GM23338 (cell line): ENCODE results near the gene DNMT1. TPM values are rescaled to one million over a fixed set of nuclear protein-coding genes. Genes with fewer than 3 reads are reported as not detected.

Experiments
- ATAC-seq: fragments of 200-7000 bp; cut with Tn5 transposase; 3 replicates; pipeline ENCODE4 v1.9.1; 2020
- DNase-seq: peaks from one replicate; pipeline ENCODE4 v3.0.0-alpha.2; 2015; ENCODE audit warnings: low spot score
- H2AFZ ChIP-seq: fragments of 200-600 bp; sonication (generic); 2 replicates; pipeline ENCODE4 v1.8.0; 2016; ENCODE audit warnings: antibody characterized with exemption, mild to moderate bottlenecking, moderate library complexity
- H3F3A ChIP-seq: fragments of 200-600 bp; sonication (generic); replicated peaks from 2 replicates; pipeline ENCODE4 v1.8.0; 2017; ENCODE audit warnings: antibody characterized with exemption, mixed run types, low read depth
- H3K27ac ChIP-seq: fragments of 200-600 bp; sonication (generic); 2 replicates; pipeline ENCODE4 v1.6.1; 2016; ENCODE audit warnings: low read depth
- H3K27me3 ChIP-seq: fragments of 200-600 bp; sonication (generic); 2 replicates; pipeline ENCODE4 v1.8.0; 2016; ENCODE audit warnings: mild to moderate bottlenecking, mixed run types, moderate library complexity; ENCODE audit not compliant: insufficient read depth
- H3K36me3 ChIP-seq: fragments of 200-600 bp; sonication (generic); 2 replicates; pipeline ENCODE4 v1.8.0; 2016; ENCODE audit warnings: mild to moderate bottlenecking; ENCODE audit not compliant: insufficient read depth
- H3K4me1 ChIP-seq: fragments of 200-600 bp; sonication (generic); 2 replicates; pipeline ENCODE4 v1.8.0; 2016; ENCODE audit warnings: mild to moderate bottlenecking, moderate library complexity; ENCODE audit not compliant: insufficient read depth
- H3K4me2 ChIP-seq: fragments of 200-600 bp; sonication (generic); 2 replicates; pipeline ENCODE4 v1.7.1; 2017; ENCODE audit warnings: mixed run types
- H3K4me3 ChIP-seq: fragments of 200-600 bp; sonication (generic); 2 replicates; pipeline ENCODE4 v1.6.1; 2016; ENCODE audit warnings: mixed run types
- H3K79me2 ChIP-seq: fragments of 200-600 bp; sonication (generic); replicated peaks from 2 replicates; pipeline ENCODE4 v1.8.0; 2017; ENCODE audit warnings: mild to moderate bottlenecking; ENCODE audit not compliant: insufficient read depth
- H3K9me2 ChIP-seq: fragments of 200-600 bp; sonication (generic); 2 replicates; pipeline ENCODE4 v1.8.0; 2017; ENCODE audit not compliant: insufficient read depth
- H4K20me1 ChIP-seq: fragments of 200-600 bp; sonication (generic); replicated peaks from 2 replicates; pipeline ENCODE4 v1.8.0; 2017; ENCODE audit warnings: mild to moderate bottlenecking; ENCODE audit not compliant: insufficient read depth
- H3K27ac Mint-ChIP-seq: 2 replicates; pipeline ENCODE4 v1.8.0; 2020; ENCODE audit warnings: inconsistent platforms, mild to moderate bottlenecking, moderate library complexity, mixed read lengths
- H3K27me3 Mint-ChIP-seq: 3 replicates; pipeline ENCODE4 v1.8.0; 2022; ENCODE audit warnings: low read depth, mild to moderate bottlenecking, moderate library complexity, mixed read lengths, inconsistent platforms; ENCODE audit not compliant: insufficient read depth, poor library complexity
- H3K36me3 Mint-ChIP-seq: 3 replicates; pipeline ENCODE4 v1.8.0; 2021; ENCODE audit warnings: low read depth, mild to moderate bottlenecking, inconsistent platforms, moderate library complexity, mixed read lengths
- H3K4me1 Mint-ChIP-seq: 3 replicates; pipeline ENCODE4 v1.8.0; 2020; ENCODE audit warnings: mild to moderate bottlenecking, inconsistent platforms, mixed read lengths
- H3K4me3 Mint-ChIP-seq: 3 replicates; pipeline ENCODE4 v1.8.0; 2021; ENCODE audit warnings: moderate library complexity, mild to moderate bottlenecking, inconsistent platforms, mixed read lengths
- H3K9me3 Mint-ChIP-seq: 3 replicates; pipeline ENCODE4 v1.8.0; 2020; ENCODE audit warnings: moderate library complexity, mild to moderate bottlenecking, inconsistent platforms, mixed read lengths
- CREB1 ChIP-seq: fragments of 250-450 bp; sonication (Bioruptor Pico); IDR thresholded peaks from 2 replicates; pipeline ENCODE4 v1.5.0; 2020; ENCODE audit warnings: low read depth, mild to moderate bottlenecking, moderate library complexity
- EZH2phosphoT487 ChIP-seq: fragments of 200-600 bp; sonication (generic); IDR thresholded peaks from one replicate; pipeline ENCODE4 v1.8.1; 2018; ENCODE audit warnings: antibody characterized with exemption; ENCODE audit not compliant: unreplicated experiment
- JUNB ChIP-seq: IDR thresholded peaks from one replicate; pipeline ENCODE4 v1.6.1; 2016; ENCODE audit warnings: antibody characterized with exemption; ENCODE audit not compliant: unreplicated experiment
- POLR2AphosphoS5 ChIP-seq: IDR thresholded peaks from 2 replicates; pipeline ENCODE4 v1.6.1; 2016; ENCODE audit warnings: antibody characterized with exemption, low read depth
- ZNF114 ChIP-seq: fragments of 250-450 bp; sonication (Bioruptor Pico); IDR thresholded peaks from 2 replicates; pipeline ENCODE4 v1.5.0; 2020; ENCODE audit warnings: mild to moderate bottlenecking, moderate library complexity
- ZNF331 ChIP-seq: fragments of 250-450 bp; sonication (Bioruptor Pico); IDR thresholded peaks from 2 replicates; pipeline ENCODE4 v1.5.0; 2020; ENCODE audit warnings: low read depth, mild to moderate bottlenecking, moderate library complexity
- polyA plus RNA-seq: library from polyadenylated mRNA; unstranded; fragments of >200 nt; fragmentation: Nextera tagmentation; extraction: Ambion mirVana; gene quantifications from 2 replicates; pipeline ENCODE4 v1.2.1, GENCODE V29; 2016
- total RNA-seq: library from RNA; depleted of rRNA; stranded (reverse); fragments of >200 nt; shearing (Covaris generic); gene quantifications from 2 replicates; pipeline ENCODE4 v1.2.3, GENCODE V29; 2014
- TF ChIP-seq, protein P1 (sequence below): fragments of 250-450 bp; sonication (Bioruptor Pico); IDR thresholded peaks from 2 replicates; pipeline ENCODE4 v1.5.0; 2020; ENCODE audit warnings: mild to moderate bottlenecking, moderate library complexity
- TF ChIP-seq, protein P2 (sequence below): IDR thresholded peaks from 2 replicates; pipeline ENCODE4 v1.6.1; 2016; ENCODE audit warnings: antibody characterized with exemption

The DNMT1 gene
- total and polyA plus RNA-seq, 2 experiments from 2014 or later: 238 to 589 TPM

DNA sequence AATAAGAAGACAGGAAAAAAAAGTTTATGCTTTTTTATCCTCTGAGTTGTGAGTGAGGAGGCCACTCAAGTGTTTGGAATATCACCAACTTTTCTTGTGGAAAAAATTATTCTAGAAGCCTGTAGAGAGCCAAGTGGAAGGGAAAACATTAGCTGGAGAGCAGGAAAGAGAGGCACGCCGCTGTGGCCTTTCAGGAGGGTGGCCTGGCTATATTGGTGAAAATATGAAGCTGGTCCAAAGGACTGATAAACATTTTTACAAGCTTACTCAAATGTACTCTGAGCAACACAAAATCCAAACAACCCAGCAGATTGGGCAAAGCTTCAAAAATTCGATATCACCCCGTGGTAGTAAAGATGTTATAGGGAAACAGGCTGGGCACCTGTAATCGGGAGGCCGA lies 72.7 kb downstream of the DNMT1 start (continued):
- no peak for TF ChIP-seq ZNF114 (CRISPR knock-in tag)
- TF ChIP-seq EZH2phosphoT487: no peak
- TF ChIP-seq, protein P1, sequence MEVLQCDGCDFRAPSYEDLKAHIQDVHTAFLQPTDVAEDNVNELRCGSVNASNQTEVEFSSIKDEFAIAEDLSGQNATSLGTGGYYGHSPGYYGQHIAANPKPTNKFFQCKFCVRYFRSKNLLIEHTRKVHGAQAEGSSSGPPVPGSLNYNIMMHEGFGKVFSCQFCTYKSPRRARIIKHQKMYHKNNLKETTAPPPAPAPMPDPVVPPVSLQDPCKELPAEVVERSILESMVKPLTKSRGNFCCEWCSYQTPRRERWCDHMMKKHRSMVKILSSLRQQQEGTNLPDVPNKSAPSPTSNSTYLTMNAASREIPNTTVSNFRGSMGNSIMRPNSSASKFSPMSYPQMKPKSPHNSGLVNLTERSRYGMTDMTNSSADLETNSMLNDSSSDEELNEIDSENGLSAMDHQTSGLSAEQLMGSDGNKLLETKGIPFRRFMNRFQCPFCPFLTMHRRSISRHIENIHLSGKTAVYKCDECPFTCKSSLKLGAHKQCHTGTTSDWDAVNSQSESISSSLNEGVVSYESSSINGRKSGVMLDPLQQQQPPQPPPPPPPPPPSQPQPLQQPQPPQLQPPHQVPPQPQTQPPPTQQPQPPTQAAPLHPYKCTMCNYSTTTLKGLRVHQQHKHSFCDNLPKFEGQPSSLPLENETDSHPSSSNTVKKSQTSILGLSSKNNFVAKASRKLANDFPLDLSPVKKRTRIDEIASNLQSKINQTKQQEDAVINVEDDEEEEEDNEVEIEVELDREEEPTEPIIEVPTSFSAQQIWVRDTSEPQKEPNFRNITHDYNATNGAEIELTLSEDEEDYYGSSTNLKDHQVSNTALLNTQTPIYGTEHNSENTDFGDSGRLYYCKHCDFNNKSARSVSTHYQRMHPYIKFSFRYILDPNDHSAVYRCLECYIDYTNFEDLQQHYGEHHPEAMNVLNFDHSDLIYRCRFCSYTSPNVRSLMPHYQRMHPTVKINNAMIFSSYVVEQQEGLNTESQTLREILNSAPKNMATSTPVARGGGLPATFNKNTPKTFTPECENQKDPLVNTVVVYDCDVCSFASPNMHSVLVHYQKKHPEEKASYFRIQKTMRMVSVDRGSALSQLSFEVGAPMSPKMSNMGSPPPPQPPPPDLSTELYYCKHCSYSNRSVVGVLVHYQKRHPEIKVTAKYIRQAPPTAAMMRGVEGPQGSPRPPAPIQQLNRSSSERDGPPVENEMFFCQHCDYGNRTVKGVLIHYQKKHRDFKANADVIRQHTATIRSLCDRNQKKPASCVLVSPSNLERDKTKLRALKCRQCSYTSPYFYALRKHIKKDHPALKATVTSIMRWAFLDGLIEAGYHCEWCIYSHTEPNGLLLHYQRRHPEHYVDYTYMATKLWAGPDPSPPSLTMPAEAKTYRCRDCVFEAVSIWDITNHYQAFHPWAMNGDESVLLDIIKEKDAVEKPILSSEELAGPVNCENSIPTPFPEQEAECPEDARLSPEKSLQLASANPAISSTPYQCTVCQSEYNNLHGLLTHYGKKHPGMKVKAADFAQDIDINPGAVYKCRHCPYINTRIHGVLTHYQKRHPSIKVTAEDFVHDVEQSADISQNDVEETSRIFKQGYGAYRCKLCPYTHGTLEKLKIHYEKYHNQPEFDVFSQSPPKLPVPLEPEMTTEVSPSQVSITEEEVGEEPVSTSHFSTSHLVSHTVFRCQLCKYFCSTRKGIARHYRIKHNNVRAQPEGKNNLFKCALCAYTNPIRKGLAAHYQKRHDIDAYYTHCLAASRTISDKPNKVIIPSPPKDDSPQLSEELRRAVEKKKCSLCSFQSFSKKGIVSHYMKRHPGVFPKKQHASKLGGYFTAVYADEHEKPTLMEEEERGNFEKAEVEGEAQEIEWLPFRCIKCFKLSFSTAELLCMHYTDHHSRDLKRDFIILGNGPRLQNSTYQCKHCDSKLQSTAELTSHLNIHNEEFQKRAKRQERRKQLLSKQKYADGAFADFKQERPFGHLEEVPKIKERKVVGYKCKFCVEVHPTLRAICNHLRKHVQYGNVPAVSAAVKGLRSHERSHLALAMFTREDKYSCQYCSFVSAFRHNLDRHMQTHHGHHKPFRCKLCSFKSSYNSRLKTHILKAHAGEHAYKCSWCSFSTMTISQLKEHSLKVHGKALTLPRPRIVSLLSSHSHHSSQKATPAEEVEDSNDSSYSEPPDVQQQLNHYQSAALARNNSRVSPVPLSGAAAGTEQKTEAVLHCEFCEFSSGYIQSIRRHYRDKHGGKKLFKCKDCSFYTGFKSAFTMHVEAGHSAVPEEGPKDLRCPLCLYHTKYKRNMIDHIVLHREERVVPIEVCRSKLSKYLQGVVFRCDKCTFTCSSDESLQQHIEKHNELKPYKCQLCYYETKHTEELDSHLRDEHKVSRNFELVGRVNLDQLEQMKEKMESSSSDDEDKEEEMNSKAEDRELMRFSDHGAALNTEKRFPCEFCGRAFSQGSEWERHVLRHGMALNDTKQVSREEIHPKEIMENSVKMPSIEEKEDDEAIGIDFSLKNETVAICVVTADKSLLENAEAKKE (CRISPR knock-in tag): no peak
- TF ChIP-seq JUNB: no peak
- TF ChIP-seq POLR2AphosphoS5: no peak
- no peak for TF ChIP-seq CREB1 (CRISPR knock-in tag)

DNA sequence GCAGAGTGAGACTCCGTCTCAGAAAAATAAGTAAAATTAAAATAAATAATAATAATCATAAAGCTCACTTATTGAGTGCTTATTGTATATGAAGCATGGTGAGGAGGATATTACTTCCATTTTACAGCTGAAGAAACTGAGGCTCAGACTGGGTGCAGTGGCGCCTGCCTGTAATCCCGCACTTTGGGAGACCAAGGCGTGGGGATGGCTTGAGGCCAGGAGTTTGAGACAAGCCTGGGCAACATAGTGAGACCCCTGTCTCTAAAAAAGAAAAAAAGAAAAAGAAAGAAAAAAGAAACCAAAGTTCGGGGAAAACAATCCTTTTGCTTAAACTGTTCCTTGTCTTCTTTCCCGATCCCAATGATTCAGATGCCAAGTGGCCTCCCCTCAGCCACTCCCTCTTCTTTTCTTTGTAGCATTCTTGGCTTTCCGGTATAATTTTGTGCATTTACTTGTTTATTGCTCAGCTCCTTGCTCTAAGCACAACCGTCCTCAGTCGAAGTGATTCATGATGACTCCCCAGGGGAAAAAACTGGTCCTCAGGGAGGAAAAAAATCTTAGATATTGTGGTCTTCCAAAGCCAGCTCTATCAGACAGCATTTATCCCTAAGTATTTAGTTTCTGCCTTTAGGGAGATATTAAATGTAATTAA lies 74.1 kb downstream of the DNMT1 start:
- no peak overlapping the region; the same call in 2 of the 3 replicates for H3K4me3 Mint-ChIP-seq
- Histone ChIP-seq H3K79me2 (peaks cover 21% of the 10 kb centered on the region), H3K4me3 (no peak overlapping the region), H3K9me2 (no peaks in the 10 kb centered on the region), H3K27ac (no peak overlapping the region), H3F3A (peaks cover 5% of the 10 kb centered on the region; the same call in 1 of the 2 replicates), H3K4me2 (no peak overlapping the region), H3K27me3 (no peaks in the 10 kb centered on the region), H2AFZ (no peak overlapping the region), H3K36me3 (peaks cover 13% of the 10 kb centered on the region; the same call in 1 of the 2 replicates), H3K4me1 (no peaks in the 10 kb centered on the region), H4K20me1 (peaks cover 7% of the 10 kb centered on the region; the same call in 1 of the 2 replicates)
- H3K27ac Mint-ChIP-seq: no peak overlapping the region
- peaks cover 40% of the 10 kb centered on the region for H3K36me3 Mint-ChIP-seq
- TF ChIP-seq, protein P1 (CRISPR knock-in tag): no peak
- no peak for TF ChIP-seq ZNF331 (CRISPR knock-in tag)
- TF ChIP-seq, protein P2, sequence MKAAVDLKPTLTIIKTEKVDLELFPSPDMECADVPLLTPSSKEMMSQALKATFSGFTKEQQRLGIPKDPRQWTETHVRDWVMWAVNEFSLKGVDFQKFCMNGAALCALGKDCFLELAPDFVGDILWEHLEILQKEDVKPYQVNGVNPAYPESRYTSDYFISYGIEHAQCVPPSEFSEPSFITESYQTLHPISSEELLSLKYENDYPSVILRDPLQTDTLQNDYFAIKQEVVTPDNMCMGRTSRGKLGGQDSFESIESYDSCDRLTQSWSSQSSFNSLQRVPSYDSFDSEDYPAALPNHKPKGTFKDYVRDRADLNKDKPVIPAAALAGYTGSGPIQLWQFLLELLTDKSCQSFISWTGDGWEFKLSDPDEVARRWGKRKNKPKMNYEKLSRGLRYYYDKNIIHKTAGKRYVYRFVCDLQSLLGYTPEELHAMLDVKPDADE: no peak
- no peak for DNase-seq
- no peaks in the 10 kb centered on the region; the same call in 2 of the 3 replicates for H3K9me3 Mint-ChIP-seq
- H3K27me3 Mint-ChIP-seq: peaks cover 14% of the 10 kb centered on the region
- H3K4me1 Mint-ChIP-seq: no peaks in the 10 kb centered on the region; the same call in 2 of the 3 replicates
- ATAC-seq: no peak
